ENCODE data around the gene ATP6V1E1. TPM values are rescaled to one million over a fixed set of nuclear protein-coding genes. Genes with fewer than 3 reads are reported as not detected.
A peak's percentile ranks its signal among the peaks of the same experiment; 100 is the strongest.

ATP6V1E1 gene
- polyA plus RNA-seq (2011; rRNA removed) (112 and 119 TPM in 2 replicates), polyA plus RNA-seq (2017; fragmentation: RNase III; extraction: RNeasy Plus Mini Kit Qiagen cat#74134 plus additional on column Dnase treatment) (116 to 123 TPM (median 121 TPM) in 3 replicates), polyA minus RNA-seq (2011; rRNA and poly(A)+ RNA removed) (38.9 and 39.2 TPM in 2 replicates)
- polyA plus RNA-seq (2012; cell fraction: cytosol; rRNA removed), result 55.6 and 60.1 TPM in 2 replicates
- 26.2 and 49.3 TPM in 2 replicates for polyA plus RNA-seq (2012; cell fraction: nucleus; rRNA removed)

GRCh38 chr22:17628406-17629172, at the start of gene ATP6V1E1:
Gene ATP6V1E1, minus strand, starts transcription at chr22:17628749. Its CDS starts 114 bp downstream, at chr22:17628635.
- ATAC-seq (peak; percentile 100), DNase-seq (ENCODE audit: low read depth in 1 of 2, low spot score in 1 of 2) (peak; percentile 85 to 94), FAIRE-seq (no peak)
- Histone ChIP-seq H3K4me1 (peaks cover 13% of the 10 kb centered on the region), H3K27ac (peak within 1 kb of the TSS; percentile 90 to 97), H3K4me2 (peak within 1 kb of the TSS; percentile 86), H3K4me3 (peak within 1 kb of the TSS; percentile 96), H3K9me3 (no peaks in the 10 kb centered on the region)
- 2% methylated on average over 31 of the region's 45 CpGs for WGBS (ENCODE audit: missing lambda C conversion rate)
- CTCF ChIA-PET, result no interaction called here
- TF ChIP-seq FOSB (CRISPR knock-in tag; IDR thresholded peaks at IDR 0.05) (no peak), USF2 (IDR thresholded peaks at IDR 0.05) (peak; percentile 94), JUNB (IDR thresholded peaks at IDR 0.05) (no peak), PHF8 (IDR thresholded peaks at IDR 0.05; ENCODE audit: borderline replicate concordance, low read depth) (peak; percentile 60; the same call in 1 of the 2 replicates), ESRRA (IDR thresholded peaks at IDR 0.05; ENCODE audit: borderline replicate concordance, low read length) (no peak), KDM5A (IDR thresholded peaks at IDR 0.05) (peak; percentile 78), ZSCAN20 (CRISPR knock-in tag; IDR thresholded peaks at IDR 0.05) (no peak), EP300 (IDR thresholded peaks at IDR 0.05) (no peak), EHMT2 (IDR thresholded peaks at IDR 0.05; ENCODE audit: low read depth) (no peak), PBX3 (IDR thresholded peaks at IDR 0.05) (no peak), FOXS1 (CRISPR knock-in tag; IDR thresholded peaks at IDR 0.05) (no peak), MYC (IDR thresholded peaks at IDR 0.05; ENCODE audit: borderline replicate concordance, low read length) (0 out of 2 replicates have a peak, but pooled peaks have one; percentile 35), POLR2A (IDR thresholded peaks at IDR 0.05; ENCODE audit: low read length) (peak; percentile 51), NPAS2 (CRISPR knock-in tag; IDR thresholded peaks at IDR 0.05; ENCODE audit: borderline replicate concordance) (no peak), HES2 (IDR thresholded peaks at IDR 0.05) (no peak), CBX8 (IDR thresholded peaks at IDR 0.05) (no peak), JUN (IDR thresholded peaks at IDR 0.05) (peak in 1 of 2 experiments; percentile 67; a peak in 2 of 5 replicates), ZNF302 (CRISPR knock-in tag; IDR thresholded peaks at IDR 0.05) (no peak), HOXA7 (CRISPR knock-in tag; IDR thresholded peaks at IDR 0.05) (no peak)
- POLR2A ChIA-PET, result no interaction called here

GRCh38 chr22:17675584-17675983, 47.0 kb upstream of the ATP6V1E1 start:
- ChIA-PET CTCF (interaction anchor here (1.0 kb wide), 1 partner anchor 66 kb away, joined by 3 read pairs; no protein-coding TSS in a partner anchor), POLR2A (no interaction called here)
- Histone ChIP-seq H3K4me2 (no peak overlapping the region), H3K4me3 (no peak overlapping the region), H3K27ac (no peak overlapping the region), H3K4me1 (peaks cover 25% of the 10 kb centered on the region), H3K9me3 (no peaks in the 10 kb centered on the region)
- DNase-seq (ENCODE audit: low read depth in 1 of 2, low spot score in 1 of 2) (no peak), FAIRE-seq (no peak), ATAC-seq (no peak)
- 87% methylated on average over 1 of the region's 1 CpG for WGBS (ENCODE audit: missing lambda C conversion rate)
- TF ChIP-seq CEBPB (IDR thresholded peaks at IDR 0.05) (peak in 1 of 2 experiments; percentile 12; a peak in 1 of 4 replicates), JUN (IDR thresholded peaks at IDR 0.05) (no peak)

GRCh38 chr22:17674152-17674551, 45.6 kb upstream of the ATP6V1E1 start:
- H3K27ac ChIP-seq, result peak overlapping the region; percentile 37 to 39; a peak in 2 of 6 replicates
- ChIA-PET POLR2A (interaction anchor here (1.2 kb wide), 1 partner anchor 35 kb away, joined by 3 read pairs; the partner anchor contains the start of gene BCL2L13), CTCF (interaction anchor here (0.6 kb wide), 2 partner anchors 52 to 143 kb away, joined by 3 to 4 read pairs; no protein-coding TSS in a partner anchor)
- no peak for FAIRE-seq
- no peak overlapping the region for H3K4me2 ChIP-seq
- DNase-seq (ENCODE audit: low read depth in 1 of 2, low spot score in 1 of 2), result no peak
- WGBS (ENCODE audit: missing lambda C conversion rate), result 96% methylated on average over 7 of the region's 7 CpGs
- H3K9me3 ChIP-seq, result no peaks in the 10 kb centered on the region
- H3K4me1 ChIP-seq, result peaks cover 25% of the 10 kb centered on the region
- ATAC-seq, result no peak
- H3K4me3 ChIP-seq, result no peak overlapping the region
- TF ChIP-seq EHF (CRISPR knock-in tag; IDR thresholded peaks at IDR 0.05), result no peak
- no peak for TF ChIP-seq ZSCAN20 (CRISPR knock-in tag; IDR thresholded peaks at IDR 0.05)
- TF ChIP-seq BHLHE40 (IDR thresholded peaks at IDR 0.05; ENCODE audit: low read depth, low read length), result no peak
- TF ChIP-seq GATA3 (IDR thresholded peaks at IDR 0.05; ENCODE audit: borderline replicate concordance), result no peak
- no peak for TF ChIP-seq TP53 (CRISPR knock-in tag; IDR thresholded peaks at IDR 0.05)
- no peak for TF ChIP-seq RAD21 (conservative IDR thresholded peaks at IDR 0.05 in 1 of 2, IDR thresholded peaks at IDR 0.05 in 1 of 2)
- TF ChIP-seq NFE2L2 (conservative IDR thresholded peaks at IDR 0.05; ENCODE audit: low read length), result no peak
- no peak for TF ChIP-seq KDM1A (IDR thresholded peaks at IDR 0.05; ENCODE audit: low read depth)
- TF ChIP-seq SMC3 (IDR thresholded peaks at IDR 0.05), result no peak
- no peak for TF ChIP-seq ZC3H11A (IDR thresholded peaks at IDR 0.05)
- no peak for TF ChIP-seq POLR2AphosphoS2 (conservative IDR thresholded peaks at IDR 0.05; ENCODE audit: low read length)
- TF ChIP-seq POLR2A (IDR thresholded peaks at IDR 0.05; ENCODE audit: low read length), result no peak
- no peak for TF ChIP-seq KDM5A (IDR thresholded peaks at IDR 0.05)
- TF ChIP-seq BCL3 (IDR thresholded peaks at IDR 0.05), result no peak
- no peak for TF ChIP-seq CBX8 (IDR thresholded peaks at IDR 0.05)
